IMR-90 (cell line): Measurements from ENCODE around the gene CDC37L1. TPM values are rescaled to one million over a fixed set of nuclear protein-coding genes. Genes with fewer than 3 reads are reported as not detected.
"Not testable (repeated sequence)": the region's sequence is repeated elsewhere in the genome, so short reads cannot be mapped to it uniquely, and the experiment has no call there.

Experiments used
- ATAC-seq: fragments of 200-7000 bp; cut with Tn5 transposase; 2 replicates; pipeline ENCODE4 v1.9.1; 2020; ENCODE audit warnings: low read depth, mild to moderate bottlenecking, moderate library complexity
- BruUV-seq: library from RNA; stranded (reverse); fragments of 400-500 nt; replicated peaks from 2 replicates; lab custom pipeline; 2021; lab: Mats Ljungman, UMichigan
- CTCF ChIA-PET: fragments of 300-600 bp; formaldehyde crosslinking; extraction: SDS; loops from one replicate; lab custom pipeline; 2021; ENCODE audit warnings: antibody characterized with exemption; lab: Yijun Ruan, JAX
- POLR2A ChIA-PET: fragments of 300-600 bp; sonication (Branson Sonifier 250); formaldehyde crosslinking; loops from one replicate; lab custom pipeline; 2022; ENCODE audit warnings: antibody characterized with exemption; ENCODE audit not compliant: unreplicated experiment; lab: Charles Lee
- DNase-seq: peaks from one replicate; pipeline ENCODE4 v3.0.0; 2013
- H2AFZ ChIP-seq: replicated peaks from 2 replicates; pipeline ENCODE3; 2013; ENCODE audit warnings: low read length, mild to moderate bottlenecking; ENCODE audit not compliant: poor library complexity
- H2AK5ac ChIP-seq: 2 replicates; pipeline ENCODE4 v1.6.1; 2013; ENCODE audit warnings: low read depth, low read length, inconsistent platforms
- H2AK9ac ChIP-seq: replicated peaks from 2 replicates; pipeline ENCODE3; 2013; ENCODE audit warnings: mild to moderate bottlenecking, low read depth, low read length, moderate library complexity; ENCODE audit not compliant: poor library complexity
- H2BK120ac ChIP-seq: 2 replicates; pipeline ENCODE4 v1.6.1; 2013; ENCODE audit warnings: low read depth, low read length, inconsistent platforms
- H2BK15ac ChIP-seq: 3 replicates; pipeline ENCODE4 v1.6.1; 2013; ENCODE audit warnings: low read depth, low read length, inconsistent platforms
- H2BK20ac ChIP-seq: 2 replicates; pipeline ENCODE4 v1.6.1; 2013; ENCODE audit warnings: low read depth, mild to moderate bottlenecking, inconsistent platforms, low read length, moderate library complexity
- H2BK5ac ChIP-seq: 2 replicates; pipeline ENCODE4 v1.6.1; 2013; ENCODE audit warnings: mild to moderate bottlenecking, low read depth, low read length, inconsistent platforms; ENCODE audit not compliant: poor library complexity, severe bottlenecking
- H3K14ac ChIP-seq: replicated peaks from 2 replicates; pipeline ENCODE4 v1.6.1; 2013; ENCODE audit warnings: low read depth, low read length, inconsistent platforms
- H3K18ac ChIP-seq: 2 replicates; pipeline ENCODE4 v1.6.1; 2013; ENCODE audit warnings: low read depth, low read length, control low read depth
- H3K23ac ChIP-seq: 2 replicates; pipeline ENCODE4 v1.6.1; 2013; ENCODE audit warnings: low read depth, low read length, inconsistent platforms
- H3K27ac ChIP-seq: 2 replicates; pipeline ENCODE4 v1.5.1; 2013; ENCODE audit warnings: mild to moderate bottlenecking, control low read depth, low read length; ENCODE audit not compliant: insufficient read depth
- H3K27me3 ChIP-seq: 2 replicates; pipeline ENCODE4 v1.6.1; 2013; ENCODE audit warnings: low read length; ENCODE audit not compliant: control insufficient read depth, insufficient read depth
- H3K36me3 ChIP-seq: 2 replicates; pipeline ENCODE4 v1.6.1; 2013; ENCODE audit warnings: low read length, mixed read lengths; ENCODE audit not compliant: control insufficient read depth, insufficient read depth
- H3K4ac ChIP-seq: 2 replicates; pipeline ENCODE4 v1.6.1; 2013; ENCODE audit warnings: low read depth, low read length, inconsistent platforms
- H3K4me1 ChIP-seq: 2 replicates; pipeline ENCODE4 v1.6.1; 2013; ENCODE audit warnings: low read length, mixed read lengths; ENCODE audit not compliant: control insufficient read depth, insufficient read depth
- H3K4me2 ChIP-seq: 2 replicates; pipeline ENCODE4 v1.6.1; 2013; ENCODE audit warnings: low read depth, mild to moderate bottlenecking, control low read depth, low read length, moderate library complexity
- H3K4me3 ChIP-seq: 2 replicates; pipeline ENCODE4 v1.5.1; 2013; ENCODE audit warnings: low read depth, mild to moderate bottlenecking, control low read depth, low read length, moderate library complexity; ENCODE audit not compliant: insufficient read depth
- H3K56ac ChIP-seq: 2 replicates; pipeline ENCODE4 v1.6.1; 2013; ENCODE audit warnings: low read length, inconsistent platforms; ENCODE audit not compliant: insufficient read depth; ENCODE audit errors: extremely low read depth
- H3K79me1 ChIP-seq, 2 experiments: 2 replicates each; pipeline ENCODE4 v1.6.1; 2013; ENCODE audit warnings: low read length in 2 of 2, inconsistent platforms in 1 of 2, low read depth in 1 of 2
- H3K9ac ChIP-seq: 2 replicates; pipeline ENCODE4 v1.6.1; 2013; ENCODE audit warnings: low read depth, low read length, control low read depth
- H3K9me1 ChIP-seq: 2 replicates; pipeline ENCODE4 v1.6.1; 2013; ENCODE audit warnings: low read length, inconsistent platforms; ENCODE audit not compliant: insufficient read depth
- H3K9me3 ChIP-seq: 2 replicates; pipeline ENCODE4 v1.6.1; 2013; ENCODE audit warnings: low read length; ENCODE audit not compliant: control insufficient read depth, insufficient read depth
- H4K20me1 ChIP-seq: 2 replicates; pipeline ENCODE4 v1.6.1; 2013; ENCODE audit warnings: low read length, inconsistent platforms; ENCODE audit not compliant: insufficient read depth
- H4K5ac ChIP-seq: 2 replicates; pipeline ENCODE4 v1.6.1; 2013; ENCODE audit warnings: mild to moderate bottlenecking, low read depth, low read length, control low read depth
- H4K8ac ChIP-seq, 2 experiments: 2 replicates each; pipeline ENCODE4 v1.6.1; 2013; ENCODE audit warnings: low read depth in 2 of 2, low read length in 2 of 2, control low read depth in 1 of 2, inconsistent platforms in 1 of 2
- H4K91ac ChIP-seq: 2 replicates; pipeline ENCODE4 v1.6.1; 2013; ENCODE audit warnings: low read depth, low read length, inconsistent platforms; ENCODE audit not compliant: insufficient read depth
- dilution Hi-C: fragments of 300-500 bp; cut with HindIII; formaldehyde crosslinking; loops from one replicate; pipeline ENCODE4 v1.14.3; 2018; ENCODE audit warnings: low sequenced_read_pairs; ENCODE audit not compliant: unreplicated experiment
- in situ Hi-C: fragments of 300-500 bp; cut with MboI; formaldehyde crosslinking; loops from 3 replicates; pipeline ENCODE4 v1.14.3; 2019; ENCODE audit warnings: low sequenced_read_pairs, inconsistent platforms, mixed read lengths
- intact Hi-C: fragments of 100-400 bp; cut with micrococcal nuclease; formaldehyde crosslinking; loops from 2 replicates; pipeline ENCODE4 v1.10.0; 2022
- polyA plus RNA-seq, 3 experiments: library from polyadenylated mRNA; depleted of rRNA; stranded (reverse); fragments of >200 nt; gene quantifications; 2 replicates each; pipeline ENCODE4 v1.2.3, GENCODE V29; 2012; ENCODE audit warnings: low replicate concordance in 1 of 3
- total RNA-seq: library from RNA; depleted of rRNA; stranded (reverse); fragments of >200 nt; gene quantifications from 2 replicates; pipeline ENCODE4 v1.2.3, GENCODE V29; 2012

The CDC37L1 gene
- total and polyA plus RNA-seq, 2 of the 4 experiments (the other 2 are of a cell fraction) = 6.6 to 7.3 TPM

GRCh38 chr9:4754530-4754929, 75.2 kb downstream of the CDC37L1 start:
- H3K23ac ChIP-seq, H3K27ac ChIP-seq, H3K4ac ChIP-seq, H2AK5ac ChIP-seq, H3K4me1 ChIP-seq, H4K20me1 ChIP-seq, BruUV-seq, H3K79me1 ChIP-seq, H3K9me3 ChIP-seq, H2BK5ac ChIP-seq, H3K9me1 ChIP-seq, H4K8ac ChIP-seq, H2BK15ac ChIP-seq, H2BK120ac ChIP-seq, H3K9ac ChIP-seq, H3K4me3 ChIP-seq, ATAC-seq, H4K5ac ChIP-seq, DNase-seq, H2AFZ ChIP-seq, H3K27me3 ChIP-seq, H3K18ac ChIP-seq, H3K36me3 ChIP-seq, H2BK20ac ChIP-seq, H2AK9ac ChIP-seq, H3K4me2 ChIP-seq, H3K56ac ChIP-seq, H3K14ac ChIP-seq, H4K91ac ChIP-seq, dilution Hi-C loops: not testable (repeated sequence)
- POLR2A ChIA-PET = interaction anchor here (0.6 kb wide), 2 partner anchors 1057 to 1812 kb away, joined by 3 read pairs; no protein-coding TSS in a partner anchor
- in situ Hi-C loops = loop anchor here (25.0 kb wide), 2 partner anchors 433 to 683 kb away; partner anchors contain the start of genes INSL6 and PLGRKT
- intact Hi-C loops = loop anchor here (10.0 kb wide), 2 partner anchors 300 to 430 kb away; partner anchors contain the start of gene INSL6
- CTCF ChIA-PET = interaction anchor here (0.6 kb wide), 2 partner anchors 9 to 852 kb away, joined by 3 read pairs; no protein-coding TSS in a partner anchor
